ENCODE measurements around the gene IRF2BPL. TPM values are rescaled to one million over a fixed set of nuclear protein-coding genes. Genes with fewer than 3 reads are reported as not detected.

The IRF2BPL gene
- total and polyA plus RNA-seq, 9 of the 15 experiments (the other 6 are each of a cell fraction or from before 2014, with no cell fraction given), result 0.52 to 21.6 (median 2.5) TPM

DNA sequence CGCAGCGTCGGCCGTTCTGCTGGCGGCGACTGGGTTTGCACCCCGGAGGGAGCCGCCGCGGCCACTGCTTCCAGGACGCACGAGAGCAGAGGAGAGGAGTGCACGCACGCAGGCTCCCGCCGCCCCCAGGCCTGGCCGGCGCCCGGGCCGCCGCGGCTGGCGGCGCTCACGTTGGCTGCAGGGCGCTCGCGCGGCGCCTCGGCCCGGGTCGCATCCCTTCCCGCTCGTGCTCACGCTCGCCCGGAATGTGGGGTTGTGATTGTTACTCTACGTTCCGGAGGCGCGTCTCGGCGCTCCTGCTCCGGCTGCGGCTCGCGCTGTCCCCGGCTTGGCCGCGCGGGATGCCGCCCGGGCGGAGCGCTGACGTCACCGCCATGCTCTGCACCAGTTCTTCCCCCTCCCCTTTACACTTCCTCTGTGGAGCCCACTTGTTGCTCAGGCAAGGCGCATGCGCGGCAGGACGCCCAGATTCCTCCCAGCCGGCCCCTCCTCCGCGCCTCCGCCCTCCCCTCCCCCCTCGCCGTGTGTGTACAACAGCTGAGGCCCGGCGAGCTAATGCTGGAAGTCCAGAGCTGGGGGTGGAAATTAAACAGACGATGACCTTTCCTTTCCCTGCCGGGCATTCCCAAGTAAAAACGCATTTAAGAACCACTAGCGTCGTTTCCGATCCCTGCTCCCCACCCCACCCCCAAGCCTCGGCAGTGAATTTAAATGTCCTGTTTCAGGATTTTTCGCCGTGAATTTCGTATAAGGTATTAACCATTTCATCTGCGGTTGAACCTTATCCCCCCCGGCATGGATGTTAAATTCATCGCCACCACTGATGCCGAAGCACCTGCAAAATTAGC is at the start of gene IRF2BPL (continued):
- TF ChIP-seq TCF3 (CRISPR knock-in tag; IDR thresholded peaks at IDR 0.05) (no peak), REST (IDR thresholded peaks at IDR 0.05; ENCODE audit: borderline replicate concordance) (peak; percentile 28), REST (CRISPR knock-in tag; IDR thresholded peaks at IDR 0.05; ENCODE audit: low read depth) (no peak), MED1 (CRISPR knock-in tag; IDR thresholded peaks at IDR 0.05; ENCODE audit: borderline replicate concordance) (no peak), TCF15 (CRISPR knock-in tag; IDR thresholded peaks at IDR 0.05) (no peak), GTF3C2 (IDR thresholded peaks at IDR 0.05; ENCODE audit: borderline replicate concordance, extremely low read depth, insufficient read length) (no peak), FOXK1 (CRISPR knock-in tag; IDR thresholded peaks at IDR 0.05; ENCODE audit: borderline replicate concordance) (no peak), SMAD4 (CRISPR knock-in tag; conservative IDR thresholded peaks at IDR 0.05) (no peak), HIVEP1 (CRISPR knock-in tag; IDR thresholded peaks at IDR 0.05) (no peak)
- TF ChIP-seq, protein P1, sequence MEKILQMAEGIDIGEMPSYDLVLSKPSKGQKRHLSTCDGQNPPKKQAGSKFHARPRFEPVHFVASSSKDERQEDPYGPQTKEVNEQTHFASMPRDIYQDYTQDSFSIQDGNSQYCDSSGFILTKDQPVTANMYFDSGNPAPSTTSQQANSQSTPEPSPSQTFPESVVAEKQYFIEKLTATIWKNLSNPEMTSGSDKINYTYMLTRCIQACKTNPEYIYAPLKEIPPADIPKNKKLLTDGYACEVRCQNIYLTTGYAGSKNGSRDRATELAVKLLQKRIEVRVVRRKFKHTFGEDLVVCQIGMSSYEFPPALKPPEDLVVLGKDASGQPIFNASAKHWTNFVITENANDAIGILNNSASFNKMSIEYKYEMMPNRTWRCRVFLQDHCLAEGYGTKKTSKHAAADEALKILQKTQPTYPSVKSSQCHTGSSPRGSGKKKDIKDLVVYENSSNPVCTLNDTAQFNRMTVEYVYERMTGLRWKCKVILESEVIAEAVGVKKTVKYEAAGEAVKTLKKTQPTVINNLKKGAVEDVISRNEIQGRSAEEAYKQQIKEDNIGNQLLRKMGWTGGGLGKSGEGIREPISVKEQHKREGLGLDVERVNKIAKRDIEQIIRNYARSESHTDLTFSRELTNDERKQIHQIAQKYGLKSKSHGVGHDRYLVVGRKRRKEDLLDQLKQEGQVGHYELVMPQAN (IDR thresholded peaks at IDR 0.05; ENCODE audit: borderline replicate concordance), result 0 out of 2 replicates have a peak, but pooled peaks have one; percentile 34
- TF ChIP-seq, protein P2, sequence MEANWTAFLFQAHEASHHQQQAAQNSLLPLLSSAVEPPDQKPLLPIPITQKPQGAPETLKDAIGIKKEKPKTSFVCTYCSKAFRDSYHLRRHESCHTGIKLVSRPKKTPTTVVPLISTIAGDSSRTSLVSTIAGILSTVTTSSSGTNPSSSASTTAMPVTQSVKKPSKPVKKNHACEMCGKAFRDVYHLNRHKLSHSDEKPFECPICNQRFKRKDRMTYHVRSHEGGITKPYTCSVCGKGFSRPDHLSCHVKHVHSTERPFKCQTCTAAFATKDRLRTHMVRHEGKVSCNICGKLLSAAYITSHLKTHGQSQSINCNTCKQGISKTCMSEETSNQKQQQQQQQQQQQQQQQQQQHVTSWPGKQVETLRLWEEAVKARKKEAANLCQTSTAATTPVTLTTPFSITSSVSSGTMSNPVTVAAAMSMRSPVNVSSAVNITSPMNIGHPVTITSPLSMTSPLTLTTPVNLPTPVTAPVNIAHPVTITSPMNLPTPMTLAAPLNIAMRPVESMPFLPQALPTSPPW (CRISPR knock-in tag; IDR thresholded peaks at IDR 0.05), result peak; percentile 98

Measured in K562 (cell line).